ENCODE measurements around the gene AZIN2.

AZIN2 gene

DNA sequence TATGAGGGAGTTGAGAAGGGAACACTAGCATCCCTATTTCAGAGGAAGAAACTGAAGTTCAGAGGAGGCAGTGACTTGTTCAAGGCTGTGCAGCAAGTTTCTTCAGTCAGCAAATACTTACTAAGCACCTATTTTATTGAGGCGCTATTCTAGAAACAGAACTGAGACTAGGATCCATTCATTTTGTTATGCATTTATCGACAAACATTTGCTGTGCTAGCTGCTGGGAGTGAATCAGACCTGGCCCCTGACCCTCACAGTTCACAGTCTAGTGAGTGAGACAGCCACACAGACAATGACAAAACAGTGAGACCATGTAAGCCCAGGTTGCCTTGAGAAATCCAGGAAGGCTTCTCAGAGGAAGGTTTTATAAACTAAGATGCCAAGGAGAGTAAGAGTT lies 72.7 kb downstream of the AZIN2 start:
- DNase-seq (ENCODE audit: low read depth) = no peak

DNA sequence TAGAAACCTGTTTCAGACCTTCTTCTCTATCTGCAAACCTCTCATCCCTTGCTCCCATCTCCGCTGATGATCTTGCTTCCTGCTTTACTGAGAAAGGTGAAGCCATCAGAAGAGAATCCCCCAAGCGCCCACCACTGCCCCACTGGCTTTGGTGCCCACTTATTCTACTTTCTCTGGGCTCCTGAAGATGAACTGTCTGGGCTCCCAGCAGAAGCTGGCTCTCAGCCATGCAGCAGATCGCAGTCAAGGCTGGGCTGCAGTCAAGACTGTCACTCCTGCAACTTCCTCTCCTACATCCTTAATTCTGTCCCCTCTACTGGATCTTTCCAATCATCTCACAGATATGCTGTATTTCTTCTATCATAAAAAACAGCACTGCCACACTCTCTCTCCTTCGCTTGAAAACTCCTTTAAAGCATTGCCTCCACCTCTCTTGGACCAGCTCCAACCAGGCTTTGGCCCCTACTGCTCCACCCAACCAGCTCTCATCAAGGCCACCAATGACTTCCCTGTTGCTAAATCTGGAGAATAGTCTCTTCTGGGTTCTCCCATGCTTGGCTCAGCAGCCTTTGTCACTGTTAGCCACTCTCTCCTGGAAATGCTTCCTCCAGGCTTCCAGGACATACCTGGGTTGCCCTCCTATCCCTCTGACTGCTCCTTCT lies 75.1 kb downstream of the AZIN2 start:
- DNase-seq (ENCODE audit: low read depth) = no peak

DNA sequence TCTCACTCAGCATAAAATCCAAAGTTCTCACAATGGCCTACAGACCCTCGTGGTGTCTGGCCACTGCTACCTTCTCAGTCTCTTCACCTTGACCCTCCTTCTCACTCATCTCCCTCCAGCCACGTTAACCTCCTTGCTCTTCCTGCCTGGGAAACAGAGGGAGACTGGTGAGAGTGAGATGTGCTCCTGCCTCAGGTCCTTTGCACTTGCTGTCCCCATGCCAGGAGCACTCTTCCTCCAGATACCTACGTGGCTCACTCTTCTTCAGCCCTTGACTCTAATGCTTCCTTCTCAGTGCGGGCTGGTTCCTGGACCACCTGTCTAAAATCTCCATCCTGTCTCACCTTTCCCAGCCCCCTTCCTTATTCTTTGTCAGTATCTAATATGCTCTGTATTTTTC lies 76.2 kb downstream of the AZIN2 start:
- no peak for DNase-seq (ENCODE audit: low read depth)

DNA sequence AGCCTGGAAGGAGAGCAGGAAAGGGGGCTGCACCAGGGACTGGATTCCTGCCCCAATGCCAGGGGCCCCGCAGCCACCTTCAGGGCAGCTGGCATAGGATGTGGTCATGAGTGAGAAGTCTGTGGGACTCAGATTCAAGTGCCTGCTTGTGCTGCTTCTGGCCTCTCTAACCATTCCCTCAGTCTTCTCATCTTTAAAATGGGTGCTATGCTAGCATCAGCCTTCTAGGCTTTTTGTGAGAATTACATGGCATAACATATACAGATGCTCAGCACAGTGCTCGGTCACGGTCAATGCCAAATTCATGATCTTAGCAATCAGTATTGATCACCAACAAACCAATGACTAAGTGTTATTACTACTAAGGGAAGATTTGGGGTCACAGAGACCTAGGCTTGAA lies 77.4 kb downstream of the AZIN2 start:
- no peak for DNase-seq (ENCODE audit: low read depth)

DNA sequence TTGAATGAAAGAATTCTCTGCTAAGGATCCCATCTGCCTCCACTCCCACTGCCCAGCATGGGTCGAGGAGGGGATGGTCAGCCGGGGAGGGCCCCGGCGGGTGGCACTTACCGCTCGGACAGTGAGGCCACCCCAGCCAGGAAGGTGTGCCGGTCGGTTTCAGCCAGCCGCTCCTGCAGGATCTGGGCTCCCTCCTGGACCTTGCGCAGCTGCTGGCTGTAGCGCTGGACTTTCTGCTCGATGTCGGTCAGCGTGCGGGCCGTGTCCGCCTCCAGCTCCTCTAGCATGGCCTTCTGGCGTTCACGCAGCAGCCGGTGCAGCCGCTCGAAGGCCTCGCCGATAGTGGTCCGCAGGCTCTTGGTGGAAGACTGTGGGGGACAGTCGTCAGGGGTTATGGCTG lies 78.6 kb downstream of the AZIN2 start:
- no peak for DNase-seq (ENCODE audit: low read depth)

DNA sequence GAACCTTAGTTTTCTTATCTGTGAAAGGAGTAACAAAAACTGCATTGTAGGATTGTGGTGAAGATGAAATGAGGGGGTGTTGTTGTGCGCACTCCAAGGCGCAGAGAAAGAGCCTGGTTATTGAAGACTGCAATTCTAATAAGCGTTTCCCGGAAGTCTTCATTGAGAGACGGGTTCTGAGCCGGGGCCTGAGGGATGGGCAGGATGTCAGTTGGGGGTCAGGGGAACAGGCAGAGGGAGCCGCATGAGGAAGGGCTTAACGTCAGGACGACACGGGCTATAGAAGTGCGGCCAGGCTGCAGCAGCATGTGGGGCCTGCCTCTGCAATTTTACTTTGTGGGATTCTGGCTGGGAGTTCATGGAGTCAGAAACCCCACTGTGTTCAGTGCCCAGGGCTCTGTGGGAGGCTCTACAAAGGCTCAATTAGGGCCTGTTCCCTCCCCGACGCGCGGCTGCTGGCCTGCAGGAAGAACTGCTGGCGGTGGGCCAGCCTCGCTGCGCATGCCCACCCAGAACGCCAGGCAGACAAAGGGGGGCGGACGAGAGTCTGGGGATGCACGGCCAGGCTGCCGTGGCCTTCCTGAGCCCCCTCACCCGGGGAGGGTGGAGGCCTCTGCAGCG lies 80.2 kb downstream of the AZIN2 start:
- no peak for DNase-seq (ENCODE audit: low read depth)

DNA sequence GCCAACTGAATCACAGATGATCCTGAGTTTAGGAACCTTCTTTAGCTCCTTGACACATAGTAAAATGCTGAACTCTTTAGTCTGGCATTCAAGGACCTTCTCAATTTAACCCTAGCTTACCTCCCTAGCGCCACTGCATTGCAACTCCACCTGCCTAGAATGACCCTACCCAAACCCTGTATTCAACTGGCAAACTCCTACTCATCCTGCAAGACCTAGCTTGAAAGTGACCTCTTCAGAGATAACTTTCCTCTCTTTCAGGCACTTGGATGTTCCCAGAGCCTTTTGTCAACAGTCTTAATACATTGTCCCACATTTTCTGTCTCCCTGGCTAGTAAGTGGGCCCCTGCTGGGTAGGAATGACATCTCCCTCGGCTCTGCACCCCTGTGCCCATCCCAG lies 81.2 kb downstream of the AZIN2 start:
- no peak for DNase-seq (ENCODE audit: low read depth)

DNA sequence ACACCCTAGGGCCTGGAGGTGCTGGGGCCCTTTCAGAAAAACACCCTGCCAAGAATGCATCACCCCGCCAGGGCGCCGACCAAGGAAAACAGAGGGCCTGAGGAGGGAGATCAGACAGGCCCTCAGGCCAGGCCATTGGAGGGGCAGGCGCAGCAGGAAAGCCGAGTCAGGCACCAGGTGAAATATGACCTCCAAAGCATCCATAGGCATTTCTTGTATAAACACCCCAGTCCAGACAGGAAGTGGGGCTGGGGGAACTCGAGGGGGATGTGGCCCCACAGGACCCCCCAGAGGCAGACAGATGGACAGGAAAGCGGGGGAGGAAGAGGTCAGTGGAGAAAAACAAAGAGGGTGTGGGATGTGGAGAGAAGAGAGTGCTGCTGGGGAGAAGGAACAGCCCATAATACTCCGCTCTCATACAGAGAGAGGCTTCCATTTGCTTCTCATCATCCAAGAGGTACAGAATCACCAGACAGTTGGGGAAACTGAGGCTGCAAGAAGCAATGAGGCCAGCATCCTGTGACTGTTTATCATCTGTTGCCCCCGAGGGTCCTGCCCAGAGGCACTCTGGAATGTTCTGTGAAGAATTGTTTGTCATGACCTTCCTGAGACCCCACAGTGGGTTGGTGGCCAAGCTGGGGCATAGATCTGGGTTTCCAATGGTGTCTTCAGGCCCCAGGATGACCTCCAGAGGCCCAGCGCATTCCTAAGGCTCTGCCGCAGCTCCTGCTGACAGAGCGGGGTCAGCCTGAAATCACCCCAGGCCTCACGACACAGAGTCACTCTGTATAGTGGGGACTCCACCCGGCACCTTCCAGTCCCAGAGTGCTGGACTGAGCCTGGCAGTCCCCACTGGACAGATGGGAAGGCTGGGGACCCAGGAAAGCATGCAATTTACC lies 82.9 kb downstream of the AZIN2 start:
- DNase-seq (ENCODE audit: low read depth) = no peak

DNA sequence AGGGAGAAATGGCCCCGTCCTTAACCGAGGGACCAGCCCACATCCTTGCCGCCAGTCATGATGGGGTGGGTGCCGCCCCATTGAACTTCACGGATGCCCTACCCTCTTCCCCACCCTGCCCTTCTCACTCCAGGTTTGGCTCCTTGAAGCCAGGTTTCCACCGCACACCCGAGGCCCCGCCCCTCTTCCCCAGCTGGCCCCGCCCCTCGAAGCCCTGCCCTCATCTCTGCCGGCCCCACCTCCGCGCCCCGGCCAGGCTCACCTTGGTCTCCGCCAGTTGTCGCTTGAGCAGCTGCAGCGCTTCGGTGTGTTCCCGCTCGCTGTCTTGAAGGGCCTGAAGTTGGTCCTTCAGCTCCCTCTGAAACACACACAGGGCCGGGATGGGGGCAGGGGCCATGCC lies 84.3 kb downstream of the AZIN2 start:
- DNase-seq (ENCODE audit: low read depth) = no peak

DNA sequence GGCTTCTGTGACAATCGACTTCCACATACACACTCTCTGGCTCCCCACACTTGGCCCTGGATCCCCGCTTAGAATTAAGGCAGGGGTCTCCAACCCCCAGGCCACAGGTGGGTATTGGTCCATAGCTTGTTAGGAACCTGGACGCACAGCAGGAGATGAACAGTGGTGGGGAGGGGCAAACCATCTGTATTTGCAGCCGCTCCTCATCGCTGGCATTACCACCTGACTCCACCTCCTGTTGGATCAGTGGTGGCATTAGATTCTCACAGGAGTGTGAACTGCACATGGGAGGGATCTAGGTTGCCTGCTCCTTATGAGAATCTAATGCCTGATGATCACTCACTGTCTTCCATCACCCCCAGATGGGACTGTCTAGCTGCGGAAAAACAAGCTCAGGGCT lies 84.9 kb downstream of the AZIN2 start:
- DNase-seq (ENCODE audit: low read depth) = no peak

DNA sequence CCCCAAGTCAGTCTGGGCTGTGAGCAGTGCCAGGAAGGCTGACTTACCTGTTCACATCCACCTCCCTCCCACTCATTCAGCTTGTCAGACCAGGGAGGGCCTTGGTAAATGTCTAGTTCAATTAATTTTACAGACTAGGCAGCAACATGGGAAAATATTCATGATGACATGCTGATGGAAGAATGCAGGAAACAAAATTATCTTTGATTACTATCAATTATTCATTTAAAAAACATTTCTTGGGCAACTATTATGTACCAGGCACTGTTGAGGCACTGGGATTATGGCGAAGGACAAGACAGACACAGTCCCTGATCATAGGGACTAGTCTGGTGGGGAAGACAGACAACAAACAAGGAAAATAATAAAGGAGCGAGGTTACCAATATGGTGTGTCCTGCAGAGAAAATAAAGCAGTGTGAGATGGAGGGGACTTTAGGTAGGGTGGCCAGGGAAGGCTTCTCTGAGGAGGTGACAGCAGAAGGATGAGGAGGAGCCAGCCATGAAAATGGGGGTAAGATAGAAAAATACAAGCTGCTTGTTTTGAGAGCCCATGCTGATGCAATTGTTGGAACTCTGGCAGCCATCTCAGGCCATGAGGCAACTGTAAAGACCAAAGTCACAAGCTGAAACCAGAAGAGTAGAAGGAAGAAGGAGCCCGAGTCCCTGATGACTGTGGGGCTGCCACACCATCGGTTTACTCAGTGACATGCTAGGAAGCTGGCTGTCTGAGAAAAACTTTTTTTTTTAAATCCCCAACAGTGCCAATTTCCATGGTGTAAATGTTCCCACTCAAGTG lies 86.9 kb downstream of the AZIN2 start:
- no peak for DNase-seq (ENCODE audit: low read depth)

DNA sequence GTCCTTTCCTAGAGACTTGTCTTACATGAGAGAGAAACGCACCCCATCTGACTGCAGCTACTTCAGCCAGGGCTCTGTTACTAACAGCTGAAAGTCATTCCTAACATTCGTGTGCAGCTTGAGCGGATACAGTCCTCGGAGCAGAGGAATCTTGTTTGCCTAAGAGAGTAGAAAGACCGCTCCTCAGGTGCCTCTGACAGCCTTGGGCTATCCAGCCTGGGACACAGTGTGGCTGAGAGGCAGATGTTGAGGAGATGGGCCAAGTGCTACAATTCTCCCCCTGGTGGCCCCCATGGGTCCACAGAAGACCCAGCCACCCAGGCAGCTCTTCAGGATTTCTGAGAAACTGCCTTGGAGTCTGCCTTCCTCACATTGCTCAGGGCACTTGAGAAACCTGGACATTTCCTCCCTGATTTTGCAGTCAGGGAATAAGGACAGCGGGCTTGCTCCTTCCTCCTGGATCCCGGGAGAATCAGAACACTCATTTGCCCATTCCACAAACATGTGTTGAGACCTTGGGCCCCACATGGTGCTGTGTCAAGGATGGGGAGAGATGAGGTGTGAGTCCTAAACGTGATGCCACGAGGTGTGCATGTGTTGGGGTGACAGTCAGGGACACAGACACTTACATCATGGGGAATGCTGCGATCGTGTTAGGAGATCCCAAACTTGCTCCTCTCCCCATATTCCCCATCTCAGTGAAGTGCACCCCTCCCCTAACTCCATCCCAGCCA lies 87.8 kb downstream of the AZIN2 start:
- DNase-seq (ENCODE audit: low read depth) = no peak

DNA sequence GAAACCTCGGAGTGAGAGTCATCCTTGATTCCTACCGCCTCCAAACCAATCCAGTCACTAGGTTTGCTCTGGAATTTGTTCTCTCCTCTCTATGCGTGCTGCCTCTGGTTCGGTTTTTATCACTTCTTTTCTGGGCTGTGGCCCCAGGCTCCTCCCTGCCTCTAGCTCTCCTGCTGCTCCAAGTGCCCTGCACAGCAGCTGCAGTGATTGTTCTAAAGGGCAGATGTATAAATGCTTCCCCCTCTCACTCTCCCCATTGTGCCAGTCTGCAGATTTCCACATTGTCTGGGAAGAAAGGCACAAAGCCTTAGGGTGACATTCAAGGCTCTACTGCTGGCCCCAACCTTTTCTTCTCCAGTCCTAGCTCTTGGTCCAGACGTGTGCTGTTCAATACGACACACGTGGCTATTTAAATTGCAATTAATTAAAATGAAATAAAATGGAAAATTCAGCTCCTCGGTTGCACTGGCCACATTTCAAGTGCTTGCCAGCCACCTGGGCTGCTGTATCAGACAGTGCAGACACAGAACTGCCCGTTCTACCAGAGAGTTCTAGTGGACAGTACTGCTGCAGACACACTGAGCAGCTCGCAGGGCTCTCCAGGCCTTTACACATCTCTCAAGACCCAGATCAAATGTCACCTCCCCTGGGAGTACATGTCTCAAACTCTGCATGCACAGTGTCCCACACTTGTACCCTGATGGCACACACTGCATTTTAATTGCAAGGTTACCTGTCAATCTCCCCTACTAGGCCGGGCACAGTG lies 88.5 kb downstream of the AZIN2 start:
- no peak for DNase-seq (ENCODE audit: low read depth)

All from activated gamma-delta T cell treated with anti-CD3 and anti-CD28 coated beads, Interleukin-2, amount 50 U/mL, for 16 hours (primary cell).